Left lung (tissue), 10 donors: ENCODE data around the gene COL15A1. TPM values are rescaled to one million over a fixed set of nuclear protein-coding genes. Genes with fewer than 3 reads are reported as not detected.

Source experiments
- ATAC-seq: fragments of 200-7000 bp; cut with Tn5 transposase; one replicate; pipeline ENCODE4 v1.9.1; 2020; ENCODE audit warnings: moderate library complexity
- DNase-seq, 4 donors: peaks; one replicate each; pipeline ENCODE4 v3.0.0-alpha.2; 2013 to 2020
- H3K27ac ChIP-seq, 2 donors: fragments of 200-600 bp; sonication (generic) in 1 of 2; one replicate each; pipeline versions ENCODE4 v1.5.0 to v1.8.0; 2020 to 2021
- H3K27me3 ChIP-seq, 2 donors: fragments of 200-600 bp; sonication (generic) in 1 of 2; one replicate each; pipeline versions ENCODE4 v1.5.0 to v1.8.0; 2020 to 2021
- H3K36me3 ChIP-seq, 2 donors: fragments of 200-600 bp; sonication (generic) in 1 of 2; one replicate each; pipeline versions ENCODE4 v1.5.0 to v1.8.0; 2020 to 2021
- H3K4me1 ChIP-seq, 2 donors: fragments of 200-600 bp; one replicate each; pipeline ENCODE4 v1.8.0; 2021
- H3K4me3 ChIP-seq, 2 donors: fragments of 200-600 bp; sonication (generic) in 1 of 2; one replicate each; pipeline versions ENCODE4 v1.5.0 to v1.8.0; 2020 to 2021; ENCODE audit warnings: mild to moderate bottlenecking in 1 of 2
- H3K9me3 ChIP-seq, 2 donors: fragments of 200-600 bp; sonication (generic) in 1 of 2; one replicate each; pipeline versions ENCODE4 v1.5.0 to v1.8.0; 2020 to 2021
- intact Hi-C, 2 donors: fragments of 100-400 bp; cut with DNase I; formaldehyde crosslinking; loops; one replicate each; pipeline versions ENCODE4 v1.11.2 to v1.14.2; 2022
- polyA plus RNA-seq, 6 donors: library from polyadenylated mRNA; unstranded; fragments of 120-200 nt; gene quantifications; one replicate each; pipeline ENCODE4 v1.2.1, GENCODE V29; 2013; ENCODE audit not compliant: insufficient read length in 6 of 6
- total RNA-seq, 2 donors: library from RNA; stranded (reverse); fragmentation: NEBNext Ultra II Directional; extraction: Animal tissue kit (Norgen Biotek cat#: 25700); gene quantifications; one replicate each; pipeline ENCODE4 v1.2.1, GENCODE V29; 2021
- TF ChIP-seq, protein P1 (sequence below), 2 donors: fragments of 200-600 bp; sonication (generic) in 1 of 2; IDR thresholded peaks; one replicate each; pipeline versions ENCODE4 v1.5.0 to v1.8.0; 2021; ENCODE audit warnings: antibody characterized with exemption in 2 of 2
- donor health status: DM: no; HTN: yes; CAD: no.
- donor health status: DM: no; HTN: no; CAD: no.

COL15A1 gene
- total and polyA plus RNA-seq, 8 donors, result 2.4 to 58.4 (median 7.4) TPM

DNA sequence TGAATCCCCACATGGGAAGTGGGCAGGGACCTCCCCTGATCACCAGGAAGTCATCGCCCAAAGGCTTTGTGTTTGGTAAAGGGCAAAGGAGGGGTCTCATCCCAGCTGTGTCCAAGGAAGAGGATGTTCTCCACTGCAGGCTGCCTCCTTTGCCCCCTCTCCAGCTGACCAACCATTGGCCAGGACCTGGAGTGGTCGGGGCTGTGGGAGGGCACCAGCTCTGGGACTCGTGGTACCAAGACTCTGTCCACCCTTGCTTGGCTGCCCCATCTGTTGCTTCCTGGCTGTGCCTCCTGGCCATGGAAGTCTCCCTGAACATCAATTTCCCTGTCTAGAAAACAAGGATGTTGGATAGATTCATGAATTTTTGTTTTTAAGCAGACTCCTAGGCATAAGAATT is 34.1 kb downstream of the COL15A1 start:
- no peaks in the 10 kb centered on the region for H3K9me3 ChIP-seq
- no peak for DNase-seq
- no peaks in the 10 kb centered on the region for H3K36me3 ChIP-seq
- intact Hi-C loops, result no loop called here
- TF ChIP-seq, protein P1, sequence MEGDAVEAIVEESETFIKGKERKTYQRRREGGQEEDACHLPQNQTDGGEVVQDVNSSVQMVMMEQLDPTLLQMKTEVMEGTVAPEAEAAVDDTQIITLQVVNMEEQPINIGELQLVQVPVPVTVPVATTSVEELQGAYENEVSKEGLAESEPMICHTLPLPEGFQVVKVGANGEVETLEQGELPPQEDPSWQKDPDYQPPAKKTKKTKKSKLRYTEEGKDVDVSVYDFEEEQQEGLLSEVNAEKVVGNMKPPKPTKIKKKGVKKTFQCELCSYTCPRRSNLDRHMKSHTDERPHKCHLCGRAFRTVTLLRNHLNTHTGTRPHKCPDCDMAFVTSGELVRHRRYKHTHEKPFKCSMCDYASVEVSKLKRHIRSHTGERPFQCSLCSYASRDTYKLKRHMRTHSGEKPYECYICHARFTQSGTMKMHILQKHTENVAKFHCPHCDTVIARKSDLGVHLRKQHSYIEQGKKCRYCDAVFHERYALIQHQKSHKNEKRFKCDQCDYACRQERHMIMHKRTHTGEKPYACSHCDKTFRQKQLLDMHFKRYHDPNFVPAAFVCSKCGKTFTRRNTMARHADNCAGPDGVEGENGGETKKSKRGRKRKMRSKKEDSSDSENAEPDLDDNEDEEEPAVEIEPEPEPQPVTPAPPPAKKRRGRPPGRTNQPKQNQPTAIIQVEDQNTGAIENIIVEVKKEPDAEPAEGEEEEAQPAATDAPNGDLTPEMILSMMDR (IDR thresholded peaks at IDR 0.05), result no peak
- peak overlapping the region; percentile 26 to 33 for H3K27ac ChIP-seq
- no peak overlapping the region for H3K4me3 ChIP-seq
- H3K4me1 ChIP-seq, result peaks cover 6 to 11% of the 10 kb centered on the region in 2 donors
- no peak for ATAC-seq
- peaks cover 0 to 15% of the 10 kb centered on the region in 2 donors for H3K27me3 ChIP-seq

DNA sequence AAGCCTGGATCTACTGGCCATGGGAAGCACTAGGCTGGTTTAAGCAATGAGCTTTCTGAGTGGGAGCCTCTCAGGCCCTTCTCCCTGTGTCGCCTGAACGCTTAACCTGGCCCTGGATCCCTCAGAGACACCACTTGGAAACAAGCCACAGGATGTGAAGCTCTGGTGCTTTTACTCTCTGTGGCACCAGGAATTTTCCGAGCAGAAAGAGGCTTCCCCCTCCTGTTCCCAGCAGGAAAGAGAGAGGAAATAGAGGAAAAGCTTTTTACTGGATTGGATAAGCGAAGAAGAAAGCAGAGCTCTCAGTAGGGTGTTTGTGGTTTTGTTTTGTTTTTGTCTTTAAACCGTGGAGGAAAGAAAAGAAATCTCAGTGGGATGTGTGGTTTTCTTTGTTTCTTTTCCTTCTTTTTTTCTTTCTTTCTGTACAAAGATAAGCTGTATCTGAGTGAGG is 34.5 kb downstream of the COL15A1 start:
- no peaks in the 10 kb centered on the region for H3K9me3 ChIP-seq
- TF ChIP-seq, protein P1 (IDR thresholded peaks at IDR 0.05), result no peak
- intact Hi-C loops, result no loop called here
- peak overlapping the region; percentile 26 to 33 for H3K27ac ChIP-seq
- DNase-seq, result no peak
- no peaks in the 10 kb centered on the region for H3K36me3 ChIP-seq
- ATAC-seq, result no peak
- peaks cover 0 to 15% of the 10 kb centered on the region in 2 donors for H3K27me3 ChIP-seq
- no peak overlapping the region for H3K4me3 ChIP-seq
- peaks cover 6 to 11% of the 10 kb centered on the region in 2 donors for H3K4me1 ChIP-seq

DNA sequence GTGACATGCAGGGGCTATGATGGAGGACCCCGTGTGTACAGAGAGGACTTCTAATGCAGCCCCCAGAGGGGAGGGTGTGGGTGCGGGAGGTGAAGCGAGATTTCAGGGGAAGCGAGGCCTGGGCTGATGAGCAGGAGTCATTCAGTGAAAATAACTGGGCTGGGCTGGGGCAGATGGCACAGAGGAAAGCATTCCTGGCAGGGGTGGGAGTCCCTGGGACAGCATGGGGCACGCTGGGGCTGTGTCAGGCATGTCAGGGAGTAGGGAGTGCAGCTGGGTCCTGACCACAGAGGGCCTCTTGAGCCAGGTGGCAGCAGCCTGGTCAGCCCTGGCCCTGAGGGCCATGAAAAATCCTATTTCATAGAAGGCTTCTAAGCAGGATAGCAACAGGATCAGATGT is 36.6 kb downstream of the COL15A1 start:
- TF ChIP-seq, protein P1 (IDR thresholded peaks at IDR 0.05), result no peak
- H3K27ac ChIP-seq, result no peak overlapping the region
- H3K9me3 ChIP-seq, result no peaks in the 10 kb centered on the region
- intact Hi-C loops, result no loop called here
- ATAC-seq (no peak), DNase-seq (no peak)
- no peaks in the 10 kb centered on the region for H3K36me3 ChIP-seq
- peaks cover 2 to 3% of the 10 kb centered on the region in 2 donors for H3K4me1 ChIP-seq
- peaks cover 0 to 11% of the 10 kb centered on the region in 2 donors for H3K27me3 ChIP-seq
- no peak overlapping the region for H3K4me3 ChIP-seq

DNA sequence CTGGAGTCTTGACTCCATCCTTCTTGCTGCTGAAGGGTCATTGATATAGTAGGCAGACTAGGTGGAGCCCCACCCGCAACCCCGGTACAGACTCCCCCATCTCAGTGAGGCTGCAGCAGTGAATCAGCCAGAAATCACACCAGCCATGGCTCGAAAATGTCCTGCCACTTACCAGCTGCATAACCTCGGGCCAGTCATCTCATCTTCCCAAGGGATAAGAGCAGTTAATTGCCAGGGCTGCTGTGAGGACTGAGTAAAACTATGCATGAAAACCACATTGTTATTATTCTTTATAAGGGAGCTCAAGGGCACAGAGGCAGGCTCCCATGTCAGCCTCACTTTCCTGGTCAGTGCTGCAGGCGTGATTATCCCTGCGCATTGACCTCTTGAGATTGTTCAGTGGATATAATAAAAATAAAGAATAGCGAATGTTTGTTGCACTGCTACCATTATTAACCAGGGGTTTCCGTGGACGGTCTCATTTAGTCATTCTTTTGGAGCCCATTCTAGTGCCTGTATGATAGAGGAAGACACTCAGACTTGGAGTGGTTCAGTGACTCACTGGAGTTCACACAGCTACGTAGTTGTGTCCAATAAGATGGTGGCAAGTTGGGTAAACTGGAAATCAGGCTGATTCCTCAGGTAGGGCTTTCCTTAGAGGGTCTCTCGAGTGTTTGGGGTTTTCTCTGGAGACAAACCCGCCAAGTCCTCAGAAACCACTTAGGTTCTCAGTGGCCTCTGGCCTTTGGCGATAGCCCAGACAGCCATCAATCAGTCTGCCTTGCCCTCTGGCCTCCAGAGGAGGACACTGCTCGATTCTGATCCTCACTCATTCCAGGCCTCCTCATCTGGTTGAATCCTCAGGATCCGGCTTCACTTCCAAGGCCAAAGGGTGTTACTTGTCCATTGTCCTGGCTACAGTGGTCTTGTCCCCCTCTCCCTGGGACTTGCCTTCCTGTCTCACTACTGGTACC is 39.9 kb downstream of the COL15A1 start:
- Histone ChIP-seq H3K4me3 (no peak overlapping the region), H3K27ac (no peak overlapping the region)
- no peak for ATAC-seq

DNA sequence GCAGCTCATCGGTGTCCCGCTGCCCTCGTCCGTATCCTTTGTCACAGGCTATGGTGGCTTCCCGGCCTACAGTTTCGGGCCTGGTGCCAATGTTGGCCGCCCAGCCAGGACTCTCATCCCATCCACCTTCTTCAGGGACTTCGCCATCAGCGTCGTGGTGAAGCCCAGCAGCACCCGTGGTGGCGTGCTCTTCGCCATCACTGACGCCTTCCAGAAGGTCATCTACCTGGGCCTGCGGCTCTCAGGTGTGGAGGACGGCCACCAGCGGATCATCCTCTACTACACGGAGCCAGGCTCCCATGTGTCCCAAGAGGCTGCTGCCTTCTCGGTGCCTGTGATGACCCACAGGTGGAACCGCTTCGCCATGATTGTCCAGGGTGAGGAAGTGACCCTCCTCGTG is 41.9 kb downstream of the COL15A1 start:
- intact Hi-C loops, result no loop called here
- TF ChIP-seq, protein P1 (IDR thresholded peaks at IDR 0.05), result no peak
- ATAC-seq, result no peak

More for the DNA sequence above, 39.9 kb downstream of the COL15A1 start:
- TF ChIP-seq, protein P1 (IDR thresholded peaks at IDR 0.05), result no peak
- Histone ChIP-seq H3K36me3 (no peaks in the 10 kb centered on the region), H3K9me3 (no peaks in the 10 kb centered on the region), H3K4me1 (no peaks in the 10 kb centered on the region), H3K27me3 (no peaks in the 10 kb centered on the region)
- intact Hi-C loops, result no loop called here
- DNase-seq, result no peak

More for the DNA sequence above, 41.9 kb downstream of the COL15A1 start:
- no peaks in the 10 kb centered on the region for H3K9me3 ChIP-seq
- no peak overlapping the region for H3K4me3 ChIP-seq
- DNase-seq, result no peak
- H3K27ac ChIP-seq, result no peak overlapping the region
- H3K4me1 ChIP-seq, result peaks cover 0 to 5% of the 10 kb centered on the region in 2 donors
- no peaks in the 10 kb centered on the region for H3K27me3 ChIP-seq
- H3K36me3 ChIP-seq, result no peaks in the 10 kb centered on the region
